Dermis blood vessel endothelial cell (primary cell): ENCODE data around the gene TNNT2. TPM values are rescaled to one million over a fixed set of nuclear protein-coding genes. Genes with fewer than 3 reads are reported as not detected.

Experiments used
- DNase-seq: peaks from one replicate; pipeline ENCODE4 v3.0.0; 2010
- total RNA-seq: library from RNA; depleted of rRNA; stranded (reverse); fragments of >200 nt; gene quantifications from 2 replicates; pipeline ENCODE4 v1.2.3, GENCODE V29; 2014

Gene TNNT2
- total RNA-seq, 1 donor from 2014 or later, result not detected

GRCh38 chr1:201354901-201355295, 22.6 kb downstream of the TNNT2 start:
- DNase-seq, result no peak

- DNase-seq, result no peak
Measured at GRCh38 chr1:201354151-201354900, 23.2 kb downstream of the TNNT2 start.

GRCh38 chr1:201353186-201353940, 24.1 kb downstream of the TNNT2 start:
- DNase-seq, result no peak

GRCh38 chr1:201351617-201352016, 25.9 kb downstream of the TNNT2 start:
- DNase-seq, result no peak

- no peak for DNase-seq
Measured at GRCh38 chr1:201350884-201351283, 26.6 kb downstream of the TNNT2 start.

GRCh38 chr1:201350361-201350725, 27.1 kb downstream of the TNNT2 start:
- no peak for DNase-seq

- no peak for DNase-seq
Measured at GRCh38 chr1:201349092-201349491, 28.4 kb downstream of the TNNT2 start.

GRCh38 chr1:201348211-201348566, 29.3 kb downstream of the TNNT2 start:
- DNase-seq, result peak; percentile 66

- DNase-seq, result no peak
Measured at GRCh38 chr1:201347498-201348210, 29.8 kb downstream of the TNNT2 start.

GRCh38 chr1:201346987-201347386, 30.5 kb downstream of the TNNT2 start:
- no peak for DNase-seq

GRCh38 chr1:201346337-201346939, 31.0 kb downstream of the TNNT2 start:
- peak; percentile 71 for DNase-seq

GRCh38 chr1:201345081-201345355, 32.5 kb downstream of the TNNT2 start:
- DNase-seq, result no peak

GRCh38 chr1:201344206-201345080, 33.0 kb downstream of the TNNT2 start:
- DNase-seq, result no peak

- no peak for DNase-seq
Measured at GRCh38 chr1:201341377-201341776, 36.1 kb downstream of the TNNT2 start.

GRCh38 chr1:201336711-201337450, 40.6 kb downstream of the TNNT2 start:
- DNase-seq, result no peak

GRCh38 chr1:201335901-201336300, 41.6 kb downstream of the TNNT2 start:
- no peak for DNase-seq

- no peak for DNase-seq
Measured at GRCh38 chr1:201335174-201335870, 42.2 kb downstream of the TNNT2 start.

GRCh38 chr1:201334325-201335173, 42.9 kb downstream of the TNNT2 start:
- DNase-seq, result peak; percentile 46

- no peak for DNase-seq
Measured at GRCh38 chr1:201332616-201333335, 44.7 kb downstream of the TNNT2 start.
